Gastroesophageal sphincter (tissue), 3 donors: ENCODE measurements around the gene GSDMA.

Experiments
- CTCF ChIP-seq, 4 experiments: fragments of 200-600 bp in 2 of 4; fragments of 450-650 bp in 2 of 4; sonication (generic) in 1 of 4; IDR thresholded peaks; one replicate each; pipeline ENCODE4 v1.5.1; 2017 to 2019; ENCODE audit warnings: antibody characterized with exemption in 4 of 4, mild to moderate bottlenecking in 2 of 4, moderate library complexity in 2 of 4
- POLR2A ChIP-seq, 2 donors: fragments of 450-650 bp; IDR thresholded peaks; one replicate each; pipeline ENCODE4 v1.6.1; 2017; ENCODE audit warnings: antibody characterized with exemption in 2 of 2, mild to moderate bottlenecking in 2 of 2, moderate library complexity in 1 of 2
- POLR2AphosphoS5 ChIP-seq: sonication (generic); formaldehyde crosslinking; IDR thresholded peaks from one replicate; pipeline ENCODE4 v1.6.1; 2017; ENCODE audit warnings: antibody characterized with exemption

DNA sequence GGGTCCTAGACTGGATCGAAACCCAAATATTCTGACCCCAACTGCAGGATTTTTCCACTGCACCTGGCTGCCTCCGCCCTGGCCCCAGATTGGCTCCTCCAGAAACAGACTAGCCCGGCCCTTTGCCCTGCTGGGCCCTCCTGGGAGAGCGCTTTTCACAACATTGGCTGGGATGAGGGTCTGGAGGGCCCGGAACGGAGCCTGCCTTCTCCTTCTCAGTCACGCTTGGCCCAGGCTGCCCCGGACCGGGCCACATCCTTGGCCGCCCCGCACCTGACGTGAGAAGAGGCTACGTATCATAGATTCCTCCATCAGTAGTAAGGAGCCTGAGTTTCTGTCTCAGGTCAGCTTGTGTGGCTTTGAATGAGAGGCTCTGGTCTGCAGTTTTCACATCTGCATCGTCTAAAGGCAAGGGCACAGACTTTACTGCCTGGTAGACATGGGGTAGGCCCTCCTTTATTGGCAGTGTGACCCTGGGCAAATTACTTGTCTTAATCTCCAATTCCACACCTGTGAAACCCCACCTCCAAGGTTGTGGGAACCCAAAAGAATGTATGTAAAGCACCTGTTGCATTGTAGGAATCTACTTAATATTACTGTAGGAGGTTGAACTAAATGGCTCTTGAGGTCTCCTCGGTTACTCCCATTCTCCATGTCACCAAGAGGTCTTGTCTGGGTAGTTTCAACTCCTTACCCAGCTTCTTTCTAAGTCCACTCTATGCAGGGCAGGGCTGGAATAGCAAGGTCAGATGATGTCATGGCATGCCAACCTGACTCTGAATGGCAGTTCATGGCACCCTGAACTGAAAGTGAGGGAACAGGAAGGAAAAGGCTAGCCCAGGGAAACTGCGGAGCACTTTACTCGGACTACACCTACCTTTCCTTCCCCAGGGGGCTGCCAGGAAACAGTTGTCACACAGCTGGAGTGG is 34.6 kb upstream of the GSDMA start:
- TF ChIP-seq CTCF (IDR thresholded peaks at IDR 0.05) (peak in 1 of 4 experiments; percentile 2), POLR2A (IDR thresholded peaks at IDR 0.05) (no peak), POLR2AphosphoS5 (no peak)
